Measurements from ENCODE around the gene DCAF7.

DNA sequence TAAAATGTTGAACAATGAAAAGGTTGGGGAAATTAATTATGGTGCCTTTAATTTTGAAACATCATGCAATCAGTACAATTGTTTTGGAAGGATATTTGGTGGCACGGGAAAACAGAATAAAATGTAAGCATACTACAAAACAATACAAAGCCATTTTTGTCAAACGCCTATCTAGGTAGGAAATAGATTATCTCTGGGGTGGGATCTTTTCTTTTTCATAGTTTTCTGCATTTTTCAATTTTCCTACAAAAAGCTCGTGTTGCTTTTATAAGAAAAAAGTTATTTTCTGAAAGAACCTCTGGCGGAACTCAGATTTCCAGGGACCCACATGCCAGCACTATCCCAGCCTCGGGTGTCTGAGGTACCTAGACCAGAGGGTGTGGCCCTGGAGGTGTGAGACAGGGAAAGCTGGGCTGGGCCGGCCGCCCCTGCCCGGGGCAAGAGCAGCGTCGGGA is 71.0 kb downstream of the DCAF7 start:
- TF ChIP-seq EZH2 (optimal IDR thresholded peaks at IDR 0.05; ENCODE audit: low read depth, low read length) (no peak), EZH2phosphoT487 (IDR thresholded peaks at IDR 0.05; ENCODE audit: low read length) (no peak)
- TF ChIP-seq, protein P1, sequence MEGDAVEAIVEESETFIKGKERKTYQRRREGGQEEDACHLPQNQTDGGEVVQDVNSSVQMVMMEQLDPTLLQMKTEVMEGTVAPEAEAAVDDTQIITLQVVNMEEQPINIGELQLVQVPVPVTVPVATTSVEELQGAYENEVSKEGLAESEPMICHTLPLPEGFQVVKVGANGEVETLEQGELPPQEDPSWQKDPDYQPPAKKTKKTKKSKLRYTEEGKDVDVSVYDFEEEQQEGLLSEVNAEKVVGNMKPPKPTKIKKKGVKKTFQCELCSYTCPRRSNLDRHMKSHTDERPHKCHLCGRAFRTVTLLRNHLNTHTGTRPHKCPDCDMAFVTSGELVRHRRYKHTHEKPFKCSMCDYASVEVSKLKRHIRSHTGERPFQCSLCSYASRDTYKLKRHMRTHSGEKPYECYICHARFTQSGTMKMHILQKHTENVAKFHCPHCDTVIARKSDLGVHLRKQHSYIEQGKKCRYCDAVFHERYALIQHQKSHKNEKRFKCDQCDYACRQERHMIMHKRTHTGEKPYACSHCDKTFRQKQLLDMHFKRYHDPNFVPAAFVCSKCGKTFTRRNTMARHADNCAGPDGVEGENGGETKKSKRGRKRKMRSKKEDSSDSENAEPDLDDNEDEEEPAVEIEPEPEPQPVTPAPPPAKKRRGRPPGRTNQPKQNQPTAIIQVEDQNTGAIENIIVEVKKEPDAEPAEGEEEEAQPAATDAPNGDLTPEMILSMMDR (IDR thresholded peaks at IDR 0.05; ENCODE audit: low read length): no peak

Measured in MM.1S (cell line).